ENCODE results near the gene CSRP3.
"Not testable (repeated sequence)": the region's sequence is repeated elsewhere in the genome, so short reads cannot be mapped to it uniquely, and the experiment has no call there.

CSRP3 gene

DNA sequence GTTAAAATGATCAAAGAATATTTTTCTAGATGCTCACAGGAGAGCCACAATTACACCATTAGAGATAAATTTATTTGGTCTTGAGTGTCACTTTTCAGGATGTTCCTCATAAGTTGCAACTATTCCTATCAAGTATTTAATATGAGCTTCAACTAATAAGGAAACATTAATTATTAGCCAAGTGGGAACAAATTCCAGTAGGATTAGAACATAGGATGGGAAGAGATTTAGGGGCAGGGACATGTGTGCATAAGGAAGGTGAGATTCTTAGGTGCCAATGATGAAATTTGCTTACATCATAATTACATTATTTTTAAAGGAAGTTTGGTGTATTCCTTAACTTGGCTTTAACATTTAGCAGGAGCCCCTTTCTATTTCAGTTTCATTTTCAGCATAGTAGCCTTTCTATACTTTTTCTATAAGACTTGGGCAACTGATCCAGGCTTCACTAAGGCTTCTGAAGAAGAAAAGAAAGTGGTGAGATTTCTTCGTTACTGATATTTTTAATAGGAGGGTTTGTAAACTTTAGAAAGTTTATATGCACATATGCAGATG lies 38.8 kb downstream of the CSRP3 start:
- Histone ChIP-seq H2AFZ (ENCODE audit: low read length, unreplicated experiment) (no peak overlapping the region), H3K79me2 (ENCODE audit: control insufficient read depth, insufficient read depth, low read length, unreplicated experiment) (no peaks in the 10 kb centered on the region), H3K27ac (ENCODE audit: low read depth, low read length) (no peak overlapping the region), H3K4me1 (ENCODE audit: control insufficient read depth, insufficient read depth, low read length, unreplicated experiment) (no peaks in the 10 kb centered on the region), H3K27me3 (ENCODE audit: insufficient read depth, low read length) (no peaks in the 10 kb centered on the region), H3K36me3 (ENCODE audit: insufficient read depth, low read length) (no peaks in the 10 kb centered on the region), H3K4me3 (ENCODE audit: low read depth, low read length) (no peak overlapping the region)

DNA sequence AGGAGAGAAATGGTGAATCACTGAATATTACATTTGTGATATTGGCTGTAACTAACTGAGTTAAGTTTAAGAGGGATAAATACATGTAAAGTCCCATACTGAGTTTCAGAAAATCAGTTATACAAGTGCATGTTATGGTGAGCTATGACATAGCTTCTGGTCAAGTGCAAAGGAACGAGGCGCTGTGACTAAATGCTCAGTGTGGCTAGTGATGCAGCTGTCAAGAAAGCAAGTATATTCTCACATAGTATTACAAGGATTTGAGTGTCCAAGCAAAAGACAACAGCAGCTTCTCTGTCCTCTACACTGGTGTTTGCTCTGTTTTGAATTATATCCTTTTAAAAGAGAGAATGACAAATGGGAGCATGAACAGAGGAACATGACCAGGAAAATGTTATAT lies 40.1 kb downstream of the CSRP3 start:
- H3K4me1 ChIP-seq (ENCODE audit: control insufficient read depth, insufficient read depth, low read length, unreplicated experiment): no peaks in the 10 kb centered on the region
- no peak overlapping the region for H3K27ac ChIP-seq (ENCODE audit: low read depth, low read length)
- H3K27me3 ChIP-seq (ENCODE audit: insufficient read depth, low read length): no peaks in the 10 kb centered on the region
- H3K79me2 ChIP-seq (ENCODE audit: control insufficient read depth, insufficient read depth, low read length, unreplicated experiment): no peaks in the 10 kb centered on the region
- no peaks in the 10 kb centered on the region for H3K36me3 ChIP-seq (ENCODE audit: insufficient read depth, low read length)
- no peak overlapping the region for H3K4me3 ChIP-seq (ENCODE audit: low read depth, low read length)
- no peak overlapping the region for H2AFZ ChIP-seq (ENCODE audit: low read length, unreplicated experiment)

GRCh38 chr11:19160847-19161246 lies 40.9 kb downstream of the CSRP3 start:
- no peaks in the 10 kb centered on the region for H3K36me3 ChIP-seq (ENCODE audit: insufficient read depth, low read length)
- H3K79me2 ChIP-seq (ENCODE audit: control insufficient read depth, insufficient read depth, low read length, unreplicated experiment): no peaks in the 10 kb centered on the region
- H3K27ac ChIP-seq (ENCODE audit: low read depth, low read length): no peak overlapping the region
- H3K4me3 ChIP-seq (ENCODE audit: low read depth, low read length): no peak overlapping the region
- no peak overlapping the region for H2AFZ ChIP-seq (ENCODE audit: low read length, unreplicated experiment)
- H3K27me3 ChIP-seq (ENCODE audit: insufficient read depth, low read length): no peaks in the 10 kb centered on the region
- no peaks in the 10 kb centered on the region for H3K4me1 ChIP-seq (ENCODE audit: control insufficient read depth, insufficient read depth, low read length, unreplicated experiment)

DNA sequence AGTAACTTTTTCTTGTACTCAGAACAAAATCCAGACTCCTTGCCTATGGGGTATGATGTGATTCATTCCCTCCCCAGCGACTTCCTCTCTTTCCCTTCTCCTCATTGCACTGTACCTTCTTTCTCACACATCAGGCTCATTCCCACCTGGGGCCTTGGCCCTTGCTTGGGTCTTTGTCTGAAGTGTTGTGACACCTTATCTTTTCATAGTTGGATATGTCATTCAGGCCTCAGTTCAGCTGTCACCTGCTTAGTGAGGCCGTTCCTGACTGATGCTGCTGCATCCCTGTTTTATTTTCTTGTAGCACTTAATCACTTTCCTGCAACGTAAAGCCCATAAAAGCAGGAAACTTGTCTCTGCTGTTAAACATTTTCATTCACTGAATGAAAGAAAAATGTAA lies 44.9 kb downstream of the CSRP3 start:
- H3K79me2 ChIP-seq (ENCODE audit: control insufficient read depth, insufficient read depth, low read length, unreplicated experiment): no peaks in the 10 kb centered on the region
- H3K36me3 ChIP-seq (ENCODE audit: insufficient read depth, low read length): peaks cover 6% of the 10 kb centered on the region; the same call in 1 of the 2 replicates
- H3K27ac ChIP-seq (ENCODE audit: low read depth, low read length): no peak overlapping the region
- H3K4me3 ChIP-seq (ENCODE audit: low read depth, low read length): no peak overlapping the region
- H3K4me1 ChIP-seq (ENCODE audit: control insufficient read depth, insufficient read depth, low read length, unreplicated experiment): no peaks in the 10 kb centered on the region
- H2AFZ ChIP-seq (ENCODE audit: low read length, unreplicated experiment): no peak overlapping the region
- no peaks in the 10 kb centered on the region for H3K27me3 ChIP-seq (ENCODE audit: insufficient read depth, low read length)

DNA sequence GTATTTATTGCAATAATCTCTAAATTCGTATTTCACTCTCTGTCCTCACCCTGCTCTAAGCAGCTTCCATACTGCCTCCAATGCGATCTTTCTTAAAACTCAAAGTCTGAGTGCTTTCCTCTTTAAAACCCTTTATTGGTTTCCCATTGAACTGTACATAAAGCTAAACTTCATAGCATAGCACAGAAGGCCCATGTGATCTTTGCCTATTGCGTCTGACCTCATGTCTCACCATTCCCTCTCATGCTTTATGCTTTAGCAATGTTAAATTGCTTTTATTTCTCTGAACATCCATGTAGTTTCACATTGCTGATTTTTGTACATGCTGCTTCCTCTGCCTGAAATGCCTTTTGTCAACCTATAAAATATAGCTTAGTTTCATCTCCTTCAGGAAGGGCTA lies 56.5 kb downstream of the CSRP3 start:
- H3K27me3 ChIP-seq (ENCODE audit: insufficient read depth, low read length): no peaks in the 10 kb centered on the region
- no peak overlapping the region for H2AFZ ChIP-seq (ENCODE audit: low read length, unreplicated experiment)
- H3K4me1 ChIP-seq (ENCODE audit: control insufficient read depth, insufficient read depth, low read length, unreplicated experiment): no peaks in the 10 kb centered on the region
- no peak overlapping the region for H3K27ac ChIP-seq (ENCODE audit: low read depth, low read length)
- peaks cover 4% of the 10 kb centered on the region; the same call in 1 of the 2 replicates for H3K36me3 ChIP-seq (ENCODE audit: insufficient read depth, low read length)
- H3K4me3 ChIP-seq (ENCODE audit: low read depth, low read length): no peak overlapping the region
- no peaks in the 10 kb centered on the region for H3K79me2 ChIP-seq (ENCODE audit: control insufficient read depth, insufficient read depth, low read length, unreplicated experiment)

DNA sequence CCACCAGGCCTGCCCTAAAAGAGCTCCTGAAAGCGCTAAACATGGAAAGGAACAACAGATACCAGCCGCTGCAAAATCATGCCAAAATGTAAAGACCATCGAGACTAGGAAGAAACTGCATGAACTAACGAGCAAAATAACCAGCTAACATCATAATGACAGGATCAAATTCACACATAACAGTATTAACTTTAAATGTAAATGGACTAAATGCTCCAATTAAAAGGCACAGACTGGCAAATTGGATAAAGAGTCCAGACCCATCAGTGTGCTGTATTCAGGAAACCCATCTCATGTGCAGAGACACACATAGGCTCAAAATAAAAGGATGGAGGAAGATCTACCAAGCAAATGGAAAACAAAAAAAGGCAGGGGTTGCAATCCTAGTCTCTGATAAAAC lies 64.9 kb downstream of the CSRP3 start:
- not testable (repeated sequence) for H3K4me1 ChIP-seq (ENCODE audit: control insufficient read depth, insufficient read depth, low read length, unreplicated experiment); H3K27ac ChIP-seq (ENCODE audit: low read depth, low read length); H2AFZ ChIP-seq (ENCODE audit: low read length, unreplicated experiment); H3K4me3 ChIP-seq (ENCODE audit: low read depth, low read length); H3K36me3 ChIP-seq (ENCODE audit: insufficient read depth, low read length); H3K79me2 ChIP-seq (ENCODE audit: control insufficient read depth, insufficient read depth, low read length, unreplicated experiment); H3K27me3 ChIP-seq (ENCODE audit: insufficient read depth, low read length)

GRCh38 chr11:19134004-19134403 lies 67.8 kb downstream of the CSRP3 start:
- H3K4me3 ChIP-seq (ENCODE audit: low read depth, low read length): no peak overlapping the region
- H3K27ac ChIP-seq (ENCODE audit: low read depth, low read length): no peak overlapping the region
- H3K27me3 ChIP-seq (ENCODE audit: insufficient read depth, low read length): no peaks in the 10 kb centered on the region
- peaks cover 4% of the 10 kb centered on the region for H3K36me3 ChIP-seq (ENCODE audit: insufficient read depth, low read length)
- no peaks in the 10 kb centered on the region for H3K4me1 ChIP-seq (ENCODE audit: control insufficient read depth, insufficient read depth, low read length, unreplicated experiment)
- peaks cover 15% of the 10 kb centered on the region for H3K79me2 ChIP-seq (ENCODE audit: control insufficient read depth, insufficient read depth, low read length, unreplicated experiment)
- no peak overlapping the region for H2AFZ ChIP-seq (ENCODE audit: low read length, unreplicated experiment)
